22Rv1 (cell line): ENCODE measurements around the gene ANKRD34C.

Source experiments
- H3K27ac ChIP-seq: fragments of 450-650 bp; 2 replicates; pipeline ENCODE4 v1.5.1; 2017
- CTCF ChIP-seq: fragments of 450-650 bp; IDR thresholded peaks from 2 replicates; pipeline ENCODE4 v1.5.1; 2017; ENCODE audit warnings: mild to moderate bottlenecking
- ZFX ChIP-seq: fragments of 450-650 bp; IDR thresholded peaks from 2 replicates; pipeline ENCODE4 v1.6.1; 2017; ENCODE audit warnings: antibody characterized with exemption, borderline replicate concordance

The ANKRD34C gene

GRCh38 chr15:79322945-79323344, 40.4 kb downstream of the ANKRD34C start:
- no peak for TF ChIP-seq CTCF
- TF ChIP-seq ZFX, result no peak
- no peak overlapping the region for H3K27ac ChIP-seq

GRCh38 chr15:79329171-79329611, 46.7 kb downstream of the ANKRD34C start:
- H3K27ac ChIP-seq, result peak overlapping the region; percentile 30; the same call in 1 of the 2 replicates

More at GRCh38 chr15:79329171-79329611, 46.7 kb downstream of the ANKRD34C start:
- TF ChIP-seq CTCF, result no peak
- no peak for TF ChIP-seq ZFX
